Measurements from ENCODE around the gene SLC8A1.

SLC8A1 gene

GRCh38 chr2:40200366-40200915 is 251.4 kb downstream of the SLC8A1 start:
- ATAC-seq (no peak), DNase-seq (ENCODE audit: low spot score in 2 of 2) (no peak)
- peaks cover 10% of the 10 kb centered on the region for H3K9me3 Mint-ChIP-seq
- H3K4me3 Mint-ChIP-seq: no peak overlapping the region
- no peaks in the 10 kb centered on the region for H3K36me3 Mint-ChIP-seq
- H3K27ac Mint-ChIP-seq: no peak overlapping the region
- no peaks in the 10 kb centered on the region for H3K4me1 Mint-ChIP-seq

GRCh38 chr2:40199771-40200170 is 252.1 kb downstream of the SLC8A1 start:
- Mint-ChIP-seq H3K4me3 (no peak overlapping the region), H3K4me1 (no peaks in the 10 kb centered on the region), H3K27ac (no peak overlapping the region), H3K9me3 (peaks cover 8% of the 10 kb centered on the region), H3K36me3 (no peaks in the 10 kb centered on the region)
- DNase-seq (ENCODE audit: low spot score in 2 of 2) (no peak), ATAC-seq (no peak)

- no peak overlapping the region for H3K4me3 Mint-ChIP-seq
- no peak for DNase-seq (ENCODE audit: low spot score in 2 of 2)
- no peaks in the 10 kb centered on the region for H3K36me3 Mint-ChIP-seq
- no peaks in the 10 kb centered on the region for H3K4me1 Mint-ChIP-seq
- H3K9me3 Mint-ChIP-seq: peaks cover 11% of the 10 kb centered on the region
- no peak for ATAC-seq
- no peak overlapping the region for H3K27ac Mint-ChIP-seq
These were observed 254.8 kb downstream of the SLC8A1 start for GRCh38 chr2:40197121-40197520.

- Mint-ChIP-seq H3K27ac (no peak overlapping the region), H3K36me3 (no peaks in the 10 kb centered on the region), H3K4me3 (no peak overlapping the region), H3K9me3 (peaks cover 8% of the 10 kb centered on the region), H3K4me1 (no peaks in the 10 kb centered on the region)
- no peak for ATAC-seq
- DNase-seq (ENCODE audit: low spot score in 2 of 2): no peak
These were observed 258.2 kb downstream of the SLC8A1 start for GRCh38 chr2:40193670-40194026.

- Mint-ChIP-seq H3K9me3 (peaks cover 8% of the 10 kb centered on the region), H3K27ac (no peak overlapping the region), H3K4me3 (no peak overlapping the region), H3K36me3 (no peaks in the 10 kb centered on the region), H3K4me1 (no peaks in the 10 kb centered on the region)
- no peak for DNase-seq (ENCODE audit: low spot score in 2 of 2)
- no peak for ATAC-seq
These were observed 258.8 kb downstream of the SLC8A1 start for GRCh38 chr2:40192864-40193669.

- no peak for ATAC-seq
- Mint-ChIP-seq H3K4me3 (no peak overlapping the region), H3K27ac (no peak overlapping the region), H3K9me3 (peaks cover 3% of the 10 kb centered on the region), H3K4me1 (no peaks in the 10 kb centered on the region), H3K36me3 (no peaks in the 10 kb centered on the region)
- DNase-seq (ENCODE audit: low spot score in 2 of 2): no peak
These were observed 261.4 kb downstream of the SLC8A1 start for GRCh38 chr2:40190457-40190856.

GRCh38 chr2:40189881-40190280 is 262.0 kb downstream of the SLC8A1 start:
- no peak for ATAC-seq
- Mint-ChIP-seq H3K27ac (no peak overlapping the region), H3K4me1 (no peaks in the 10 kb centered on the region), H3K4me3 (no peak overlapping the region), H3K36me3 (no peaks in the 10 kb centered on the region), H3K9me3 (peaks cover 3% of the 10 kb centered on the region)
- DNase-seq (ENCODE audit: low spot score in 2 of 2): no peak

- no peak overlapping the region for H3K27ac Mint-ChIP-seq
- ATAC-seq (no peak), DNase-seq (ENCODE audit: low spot score in 2 of 2) (no peak)
- no peak overlapping the region for H3K4me3 Mint-ChIP-seq
- H3K9me3 Mint-ChIP-seq: no peaks in the 10 kb centered on the region
- H3K36me3 Mint-ChIP-seq: no peaks in the 10 kb centered on the region
- no peaks in the 10 kb centered on the region for H3K4me1 Mint-ChIP-seq
These were observed 264.8 kb downstream of the SLC8A1 start for GRCh38 chr2:40187054-40187453.

- H3K4me1 Mint-ChIP-seq: no peaks in the 10 kb centered on the region
- no peak overlapping the region for H3K4me3 Mint-ChIP-seq
- H3K36me3 Mint-ChIP-seq: no peaks in the 10 kb centered on the region
- DNase-seq (ENCODE audit: low spot score in 2 of 2): no peak
- no peak for ATAC-seq
- H3K9me3 Mint-ChIP-seq: no peaks in the 10 kb centered on the region
- H3K27ac Mint-ChIP-seq: no peak overlapping the region
These were observed 267.3 kb downstream of the SLC8A1 start for GRCh38 chr2:40184551-40184950.

- peaks cover 2% of the 10 kb centered on the region for H3K9me3 Mint-ChIP-seq
- H3K4me1 Mint-ChIP-seq: no peaks in the 10 kb centered on the region
- ATAC-seq (no peak), DNase-seq (ENCODE audit: low spot score in 2 of 2) (no peak)
- H3K27ac Mint-ChIP-seq: no peak overlapping the region
- no peaks in the 10 kb centered on the region for H3K36me3 Mint-ChIP-seq
- no peak overlapping the region for H3K4me3 Mint-ChIP-seq
These were observed 270.0 kb downstream of the SLC8A1 start for GRCh38 chr2:40181855-40182254.

GRCh38 chr2:40179801-40180200 is 272.1 kb downstream of the SLC8A1 start:
- no peak overlapping the region for H3K4me3 Mint-ChIP-seq
- DNase-seq (ENCODE audit: low spot score in 2 of 2): no peak
- no peak overlapping the region for H3K27ac Mint-ChIP-seq
- peaks cover 2% of the 10 kb centered on the region for H3K9me3 Mint-ChIP-seq
- no peaks in the 10 kb centered on the region for H3K4me1 Mint-ChIP-seq
- H3K36me3 Mint-ChIP-seq: no peaks in the 10 kb centered on the region
- no peak for ATAC-seq

GRCh38 chr2:40178971-40179370 is 272.9 kb downstream of the SLC8A1 start:
- Mint-ChIP-seq H3K9me3 (peaks cover 2% of the 10 kb centered on the region), H3K4me1 (no peaks in the 10 kb centered on the region), H3K4me3 (no peak overlapping the region), H3K27ac (no peak overlapping the region), H3K36me3 (no peaks in the 10 kb centered on the region)
- no peak for ATAC-seq
- no peak for DNase-seq (ENCODE audit: low spot score in 2 of 2)

GRCh38 chr2:40178171-40178778 is 273.6 kb downstream of the SLC8A1 start:
- H3K36me3 Mint-ChIP-seq: no peaks in the 10 kb centered on the region
- no peak for DNase-seq (ENCODE audit: low spot score in 2 of 2)
- no peak for ATAC-seq
- no peak overlapping the region for H3K27ac Mint-ChIP-seq
- no peaks in the 10 kb centered on the region for H3K4me1 Mint-ChIP-seq
- H3K9me3 Mint-ChIP-seq: peaks cover 2% of the 10 kb centered on the region
- H3K4me3 Mint-ChIP-seq: no peak overlapping the region

GRCh38 chr2:40177366-40177765 is 274.5 kb downstream of the SLC8A1 start:
- H3K27ac Mint-ChIP-seq: no peak overlapping the region
- H3K36me3 Mint-ChIP-seq: no peaks in the 10 kb centered on the region
- ATAC-seq: no peak
- H3K9me3 Mint-ChIP-seq: peaks cover 3% of the 10 kb centered on the region
- no peaks in the 10 kb centered on the region for H3K4me1 Mint-ChIP-seq
- no peak for DNase-seq (ENCODE audit: low spot score in 2 of 2)
- H3K4me3 Mint-ChIP-seq: no peak overlapping the region

GRCh38 chr2:40173276-40173675 is 278.6 kb downstream of the SLC8A1 start:
- no peaks in the 10 kb centered on the region for H3K36me3 Mint-ChIP-seq
- DNase-seq (ENCODE audit: low spot score in 2 of 2) (no peak), ATAC-seq (no peak)
- H3K4me1 Mint-ChIP-seq: no peaks in the 10 kb centered on the region
- H3K4me3 Mint-ChIP-seq: no peak overlapping the region
- no peak overlapping the region for H3K27ac Mint-ChIP-seq
- H3K9me3 Mint-ChIP-seq: peaks cover 7% of the 10 kb centered on the region

GRCh38 chr2:40169856-40170255 is 282.0 kb downstream of the SLC8A1 start:
- Mint-ChIP-seq H3K4me3 (no peak overlapping the region), H3K36me3 (no peaks in the 10 kb centered on the region), H3K9me3 (peaks cover 8% of the 10 kb centered on the region), H3K4me1 (no peaks in the 10 kb centered on the region), H3K27ac (no peak overlapping the region)
- DNase-seq (ENCODE audit: low spot score in 2 of 2) (no peak), ATAC-seq (no peak)
